Activated CD4-positive, alpha-beta T cell treated with anti-CD3 and anti-CD28 coated beads, Interleukin-2, amount 10 ng/mL, durations not matched to agents 24 days and 14 days (primary cell): ENCODE results near the gene TTC27. TPM values are rescaled to one million over a fixed set of nuclear protein-coding genes. Genes with fewer than 3 reads are reported as not detected.
"Not testable (repeated sequence)": the region's sequence is repeated elsewhere in the genome, so short reads cannot be mapped to it uniquely, and the experiment has no call there.

Experiments
- DNase-seq: peaks from one replicate; pipeline ENCODE4 v3.0.0; 2022
- H3K27ac Mint-ChIP-seq: one replicate; pipeline ENCODE4 v1.8.0; 2022; ENCODE audit warnings: mild to moderate bottlenecking, mixed read lengths
- H3K27me3 Mint-ChIP-seq: one replicate; pipeline ENCODE4 v1.8.0; 2022; ENCODE audit warnings: mixed read lengths
- H3K36me3 Mint-ChIP-seq: one replicate; pipeline ENCODE4 v1.8.0; 2022; ENCODE audit warnings: low read depth, mild to moderate bottlenecking, mixed read lengths
- H3K4me1 Mint-ChIP-seq: one replicate; pipeline ENCODE4 v1.8.0; 2021; ENCODE audit warnings: mixed read lengths
- H3K4me3 Mint-ChIP-seq: one replicate; pipeline ENCODE4 v1.8.0; 2022; ENCODE audit warnings: mild to moderate bottlenecking, moderate library complexity, mixed read lengths
- H3K9me3 Mint-ChIP-seq: one replicate; pipeline ENCODE4 v1.8.0; 2021; ENCODE audit warnings: mixed read lengths
- intact Hi-C: fragments of 100-400 bp; cut with micrococcal nuclease; formaldehyde crosslinking; loops from one replicate; pipeline ENCODE4 v1.15.1; 2023
- total RNA-seq: library from RNA; stranded (reverse); gene quantifications from 2 replicates; pipeline ENCODE4 v1.2.3, GENCODE V29; 2022

TTC27 gene
- total RNA-seq, 1 donor from 2014 or later, result 40.8 TPM

DNA sequence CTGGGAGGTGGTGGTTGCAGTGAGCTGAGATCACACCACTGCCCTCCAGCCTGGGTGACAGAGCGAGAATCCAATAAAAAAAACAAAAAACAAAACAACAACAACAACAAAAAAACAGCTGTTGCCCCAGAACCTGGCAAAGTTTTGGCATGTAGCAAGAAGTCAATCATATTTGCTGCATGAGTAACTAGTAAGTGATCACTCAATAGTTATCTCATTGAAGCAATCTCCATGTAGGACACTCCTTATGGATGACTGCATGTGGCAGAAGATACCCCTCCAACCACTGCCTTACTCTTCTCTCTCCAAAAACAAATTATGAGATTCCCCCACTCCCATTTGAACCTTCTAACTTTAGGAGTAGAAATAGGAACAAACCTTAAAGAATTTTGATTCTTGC is 113.7 kb downstream of the TTC27 start:
- peaks cover 33% of the 10 kb centered on the region for H3K36me3 Mint-ChIP-seq
- H3K4me3 Mint-ChIP-seq, result no peak overlapping the region
- DNase-seq, result no peak

DNA sequence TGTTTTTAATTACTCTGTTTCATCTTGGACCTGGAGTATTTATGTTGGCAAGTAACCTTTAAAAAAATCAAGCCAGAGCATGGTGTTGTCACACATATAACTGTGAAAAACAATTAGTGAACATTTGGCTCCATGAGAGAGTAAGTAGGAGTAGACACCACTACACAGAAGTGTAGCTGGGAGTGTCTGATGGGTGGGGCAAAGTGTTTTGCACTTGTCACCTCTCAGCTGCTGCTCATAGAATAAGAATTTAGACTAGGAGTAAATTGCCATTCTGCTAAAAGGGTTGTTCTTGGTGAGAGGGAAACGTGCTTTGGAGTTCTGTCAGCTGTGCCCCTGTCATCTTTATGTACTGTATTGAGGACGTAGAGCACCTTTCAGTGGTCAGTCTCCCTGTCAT is 114.5 kb downstream of the TTC27 start:
- no peaks in the 10 kb centered on the region for H3K27me3 Mint-ChIP-seq
- no peaks in the 10 kb centered on the region for H3K9me3 Mint-ChIP-seq
- peaks cover 5% of the 10 kb centered on the region for H3K4me1 Mint-ChIP-seq
- no peak overlapping the region for H3K27ac Mint-ChIP-seq
- intact Hi-C loops, result no loop called here
- no peak overlapping the region for H3K4me3 Mint-ChIP-seq
- H3K36me3 Mint-ChIP-seq, result peaks cover 33% of the 10 kb centered on the region
- no peak for DNase-seq

More for the DNA sequence above, 113.7 kb downstream of the TTC27 start:
- no peaks in the 10 kb centered on the region for H3K9me3 Mint-ChIP-seq
- peaks cover 5% of the 10 kb centered on the region for H3K4me1 Mint-ChIP-seq
- intact Hi-C loops, result no loop called here
- H3K27me3 Mint-ChIP-seq, result no peaks in the 10 kb centered on the region
- no peak overlapping the region for H3K27ac Mint-ChIP-seq

DNA sequence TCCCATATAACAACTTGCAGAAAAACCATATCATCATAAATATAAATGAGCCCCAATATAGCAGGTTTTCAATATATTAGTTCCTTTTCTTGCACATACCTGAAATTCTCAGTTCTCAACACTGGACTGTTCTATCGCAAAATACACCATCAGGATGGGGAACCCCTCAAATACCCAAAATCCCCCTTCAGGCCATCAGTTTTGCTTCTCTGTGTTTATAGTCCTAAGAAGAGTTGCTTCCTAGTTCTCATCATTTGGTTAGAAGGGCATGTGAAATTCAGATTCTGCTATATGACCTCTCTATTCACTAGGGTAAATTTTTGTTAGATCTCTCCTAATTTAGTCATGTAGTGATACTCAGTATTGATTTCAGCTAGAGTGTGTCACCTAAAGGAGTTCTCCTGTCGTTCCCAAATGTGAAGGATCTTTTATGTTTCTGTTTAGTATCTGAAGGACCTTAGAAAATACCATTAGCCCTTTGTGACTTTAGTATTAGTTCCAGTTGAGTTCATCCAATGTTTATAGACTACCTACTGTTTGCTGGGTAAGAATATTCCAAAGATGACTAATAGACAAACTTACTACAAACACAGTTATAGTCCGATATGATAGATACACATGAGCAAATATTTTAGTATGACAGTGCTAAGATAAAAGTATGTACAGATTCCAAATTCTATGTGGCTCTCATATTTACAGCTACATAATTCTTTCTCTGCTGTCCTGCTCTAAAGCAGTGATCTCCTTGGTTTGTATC is 115.8 kb downstream of the TTC27 start:
- intact Hi-C loops, result no loop called here
- Mint-ChIP-seq H3K36me3 (peaks cover 37% of the 10 kb centered on the region), H3K27ac (no peak overlapping the region), H3K4me1 (peaks cover 5% of the 10 kb centered on the region), H3K27me3 (no peaks in the 10 kb centered on the region), H3K9me3 (no peaks in the 10 kb centered on the region), H3K4me3 (no peak overlapping the region)
- no peak for DNase-seq

DNA sequence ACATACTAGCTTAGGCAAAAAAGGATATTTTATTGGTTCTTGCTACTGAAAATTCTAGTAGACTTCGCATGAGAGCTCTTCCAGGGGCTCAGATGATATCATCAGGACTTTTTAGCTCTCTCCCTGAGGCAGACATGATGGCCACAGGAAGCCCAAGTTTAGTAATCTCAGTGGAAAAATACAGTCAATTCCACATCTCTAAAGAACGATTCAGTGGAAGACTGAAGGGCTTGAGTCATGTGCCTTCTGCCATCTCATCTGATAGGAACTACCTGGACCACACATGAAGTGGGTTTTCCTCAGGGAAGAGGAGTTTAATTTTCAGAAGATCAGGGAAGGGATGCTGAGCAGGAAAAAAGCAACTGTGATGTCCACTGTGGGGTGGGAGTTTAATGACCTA is 117.3 kb downstream of the TTC27 start:
- Mint-ChIP-seq H3K27me3 (no peaks in the 10 kb centered on the region), H3K27ac (no peak overlapping the region), H3K4me3 (no peak overlapping the region), H3K9me3 (peaks cover 4% of the 10 kb centered on the region), H3K36me3 (peaks cover 43% of the 10 kb centered on the region), H3K4me1 (peaks cover 5% of the 10 kb centered on the region)
- intact Hi-C loops, result no loop called here
- DNase-seq, result no peak

DNA sequence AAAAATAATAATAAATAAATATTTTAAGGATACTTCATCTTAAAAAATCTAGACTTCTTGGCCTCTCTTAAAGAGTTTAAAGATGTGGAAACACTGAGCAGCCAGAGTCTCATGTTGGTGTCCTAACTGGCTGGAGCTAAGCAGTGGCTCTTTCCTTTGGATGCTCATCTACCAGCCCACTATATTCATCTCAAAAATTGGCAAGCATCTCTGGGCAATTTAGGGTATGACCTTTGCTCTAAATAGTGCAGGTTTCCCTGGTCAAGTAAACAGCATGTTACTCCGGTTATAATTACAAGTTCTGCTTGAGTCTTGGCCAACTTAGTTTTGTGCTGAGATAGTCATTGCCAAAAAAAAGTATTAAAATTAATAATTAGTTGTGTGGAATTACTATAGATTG is 117.8 kb downstream of the TTC27 start:
- no peak for DNase-seq
- Mint-ChIP-seq H3K4me1 (peaks cover 5% of the 10 kb centered on the region), H3K9me3 (peaks cover 4% of the 10 kb centered on the region), H3K27me3 (no peaks in the 10 kb centered on the region), H3K4me3 (no peak overlapping the region), H3K27ac (no peak overlapping the region), H3K36me3 (peaks cover 45% of the 10 kb centered on the region)
- intact Hi-C loops, result no loop called here

DNA sequence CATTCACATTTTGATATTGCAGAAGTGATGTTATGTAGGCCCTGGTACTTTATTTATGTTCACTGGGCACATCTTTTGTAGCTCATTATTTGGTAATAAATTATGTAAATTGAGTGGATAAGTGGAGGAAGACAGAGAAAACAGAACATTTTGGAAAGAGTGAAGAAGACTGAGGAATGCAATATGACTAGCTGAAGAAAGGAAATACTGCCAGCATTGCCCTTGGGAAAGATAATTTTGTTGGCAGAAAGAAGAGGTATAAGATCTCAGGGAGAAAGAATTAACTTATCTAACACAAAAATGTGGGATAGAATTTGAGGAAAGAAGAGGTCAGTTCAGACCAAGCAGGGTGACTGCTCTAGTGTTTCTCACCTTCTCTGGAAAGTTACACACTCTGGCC is 118.8 kb downstream of the TTC27 start:
- no peak for DNase-seq
- intact Hi-C loops, result no loop called here
- H3K36me3 Mint-ChIP-seq, result peaks cover 48% of the 10 kb centered on the region
- no peak overlapping the region for H3K4me3 Mint-ChIP-seq
- H3K27me3 Mint-ChIP-seq, result no peaks in the 10 kb centered on the region
- H3K27ac Mint-ChIP-seq, result no peak overlapping the region
- H3K9me3 Mint-ChIP-seq, result peaks cover 4% of the 10 kb centered on the region
- H3K4me1 Mint-ChIP-seq, result peaks cover 5% of the 10 kb centered on the region

DNA sequence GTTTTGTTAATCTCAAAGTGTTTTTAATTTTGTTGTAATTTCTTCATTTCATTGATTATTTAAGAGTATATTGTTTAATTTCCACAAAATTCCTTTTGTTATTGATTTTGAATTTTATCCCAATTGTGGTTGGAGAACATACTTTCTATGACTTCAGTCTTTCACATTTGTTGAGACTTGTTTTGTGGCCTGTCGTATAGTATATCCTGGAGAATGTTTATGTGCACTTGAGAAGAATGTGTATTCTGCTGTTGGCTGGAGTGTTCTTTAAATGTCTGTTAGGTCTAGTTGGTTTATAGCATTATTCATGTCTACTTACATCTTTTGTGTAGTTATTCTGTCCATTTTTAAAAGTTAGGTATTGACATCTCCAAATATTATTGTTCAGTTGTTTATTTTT is 120.3 kb downstream of the TTC27 start:
- Mint-ChIP-seq H3K4me1 (peaks cover 6% of the 10 kb centered on the region), H3K9me3 (peaks cover 4% of the 10 kb centered on the region), H3K27me3 (no peaks in the 10 kb centered on the region), H3K36me3 (peaks cover 46% of the 10 kb centered on the region), H3K27ac (no peak overlapping the region), H3K4me3 (no peak overlapping the region)
- intact Hi-C loops, result no loop called here
- DNase-seq, result no peak

DNA sequence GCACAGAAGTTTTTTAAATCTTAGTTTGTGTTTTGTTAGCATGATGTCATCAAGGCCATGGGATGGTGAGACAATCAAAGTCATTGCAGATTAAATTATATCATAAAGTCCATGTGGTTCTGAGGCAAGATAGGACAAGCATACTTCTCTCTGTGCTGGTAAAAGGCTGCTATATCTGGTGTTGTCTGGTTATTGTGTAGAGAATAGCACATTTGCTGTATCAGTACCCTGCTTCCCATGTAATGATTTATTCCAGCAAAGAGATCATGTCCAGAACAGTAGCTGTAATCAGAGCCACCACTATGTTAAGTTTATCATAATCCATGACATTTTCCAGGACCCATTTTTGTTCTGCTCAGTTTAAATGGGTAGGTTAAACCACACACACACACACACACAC is 123.0 kb downstream of the TTC27 start:
- Mint-ChIP-seq H3K4me3 (no peak overlapping the region), H3K27me3 (no peaks in the 10 kb centered on the region), H3K4me1 (peaks cover 7% of the 10 kb centered on the region), H3K27ac (no peak overlapping the region), H3K36me3 (peaks cover 30% of the 10 kb centered on the region), H3K9me3 (peaks cover 4% of the 10 kb centered on the region)
- intact Hi-C loops, result no loop called here
- no peak for DNase-seq

DNA sequence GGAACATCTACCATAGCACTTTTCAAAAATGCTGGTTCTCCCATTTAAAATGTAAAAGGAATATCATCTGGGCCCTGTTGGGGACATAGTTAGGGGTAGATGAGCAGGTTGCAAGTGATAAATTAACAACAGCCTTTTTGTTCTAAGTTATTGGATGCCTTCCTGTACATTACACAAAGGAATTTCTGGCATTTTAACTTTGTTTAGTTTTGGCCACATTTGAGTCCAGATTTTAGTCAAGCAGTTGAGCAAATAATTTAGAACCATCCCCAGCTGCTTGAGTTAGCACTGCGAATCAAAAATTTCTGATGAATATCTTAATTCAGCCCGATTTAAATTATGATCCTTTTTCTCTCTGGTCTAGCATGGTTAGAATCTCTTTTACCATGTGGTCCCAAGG is 124.4 kb downstream of the TTC27 start:
- Mint-ChIP-seq H3K36me3 (peaks cover 28% of the 10 kb centered on the region), H3K9me3 (peaks cover 4% of the 10 kb centered on the region), H3K27me3 (no peaks in the 10 kb centered on the region), H3K27ac (no peak overlapping the region), H3K4me3 (no peak overlapping the region), H3K4me1 (peaks cover 18% of the 10 kb centered on the region)
- DNase-seq, result no peak
- intact Hi-C loops, result no loop called here

DNA sequence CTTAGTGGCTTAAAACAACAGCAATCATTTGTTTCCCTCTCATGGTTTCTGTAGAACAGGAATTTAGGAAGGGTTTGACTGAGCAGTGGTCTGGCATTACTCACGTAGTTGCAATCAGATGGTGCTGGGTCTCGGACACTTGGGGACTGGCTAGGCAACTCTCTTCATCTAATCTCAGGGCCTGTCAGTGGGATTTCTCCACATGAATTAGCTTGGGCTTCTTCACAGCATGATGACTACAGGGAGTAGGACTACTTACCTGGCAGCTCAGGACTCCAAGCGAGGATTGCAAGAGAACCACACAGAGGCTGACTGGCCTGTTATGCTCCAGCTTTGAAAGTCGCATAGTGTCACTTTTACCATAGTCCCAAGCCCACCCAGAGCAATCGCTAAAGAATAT is 125.1 kb downstream of the TTC27 start:
- H3K36me3 Mint-ChIP-seq, result peaks cover 28% of the 10 kb centered on the region
- peaks cover 4% of the 10 kb centered on the region for H3K9me3 Mint-ChIP-seq
- no peak for DNase-seq
- intact Hi-C loops, result no loop called here
- H3K4me3 Mint-ChIP-seq, result no peak overlapping the region
- no peaks in the 10 kb centered on the region for H3K27me3 Mint-ChIP-seq
- peaks cover 21% of the 10 kb centered on the region for H3K4me1 Mint-ChIP-seq
- H3K27ac Mint-ChIP-seq, result no peak overlapping the region

DNA sequence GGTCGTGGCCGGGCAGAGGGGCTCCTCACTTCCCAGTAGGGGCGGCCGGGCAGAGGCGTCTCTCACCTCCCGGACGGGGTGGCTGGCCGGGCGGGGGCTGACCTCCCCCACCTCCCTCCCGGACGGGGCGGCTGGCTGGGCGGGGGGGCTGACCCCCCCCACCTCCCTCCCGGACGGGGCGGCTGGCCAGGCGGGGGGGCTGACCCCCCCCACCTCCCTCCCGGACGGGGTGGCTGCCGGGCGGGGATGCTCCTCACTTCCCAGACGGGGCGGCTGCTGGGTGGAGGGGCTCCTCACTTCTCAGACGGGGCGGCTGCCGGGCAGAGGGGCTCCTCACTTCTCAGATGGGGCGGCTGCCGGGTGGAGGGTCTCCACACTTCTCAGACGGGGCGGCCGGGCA is 126.8 kb downstream of the TTC27 start:
- DNase-seq, H3K9me3 Mint-ChIP-seq, H3K27ac Mint-ChIP-seq, H3K27me3 Mint-ChIP-seq, intact Hi-C loops, H3K4me3 Mint-ChIP-seq: not testable (repeated sequence)
- H3K36me3 Mint-ChIP-seq, result peaks cover 19% of the 10 kb centered on the region
- H3K4me1 Mint-ChIP-seq, result peaks cover 23% of the 10 kb centered on the region

DNA sequence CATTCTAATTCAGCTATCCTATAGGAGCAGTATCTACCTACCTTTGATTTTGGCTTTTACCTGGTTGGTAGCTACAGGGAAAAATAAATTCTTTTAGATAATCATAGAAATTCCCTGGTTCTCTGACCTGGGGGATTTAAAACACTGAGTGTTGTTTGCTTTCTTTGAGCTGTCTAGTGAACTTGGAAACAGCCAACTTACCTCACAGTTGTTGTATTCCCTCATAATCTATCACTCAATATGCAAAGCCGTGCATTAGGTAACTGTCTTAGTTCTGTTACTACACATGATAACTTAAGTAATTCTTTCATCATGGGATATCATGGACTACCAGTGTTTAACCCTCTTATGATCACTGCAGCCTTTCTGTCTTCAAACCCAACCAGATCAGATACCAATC is 127.8 kb downstream of the TTC27 start:
- H3K4me3 Mint-ChIP-seq, result peak overlapping the region; percentile 77
- no peaks in the 10 kb centered on the region for H3K27me3 Mint-ChIP-seq
- no peak for DNase-seq
- H3K27ac Mint-ChIP-seq, result peak overlapping the region; percentile 74
- no peaks in the 10 kb centered on the region for H3K9me3 Mint-ChIP-seq
- H3K4me1 Mint-ChIP-seq, result peaks cover 23% of the 10 kb centered on the region
- intact Hi-C loops, result no loop called here
- peaks cover 18% of the 10 kb centered on the region for H3K36me3 Mint-ChIP-seq

DNA sequence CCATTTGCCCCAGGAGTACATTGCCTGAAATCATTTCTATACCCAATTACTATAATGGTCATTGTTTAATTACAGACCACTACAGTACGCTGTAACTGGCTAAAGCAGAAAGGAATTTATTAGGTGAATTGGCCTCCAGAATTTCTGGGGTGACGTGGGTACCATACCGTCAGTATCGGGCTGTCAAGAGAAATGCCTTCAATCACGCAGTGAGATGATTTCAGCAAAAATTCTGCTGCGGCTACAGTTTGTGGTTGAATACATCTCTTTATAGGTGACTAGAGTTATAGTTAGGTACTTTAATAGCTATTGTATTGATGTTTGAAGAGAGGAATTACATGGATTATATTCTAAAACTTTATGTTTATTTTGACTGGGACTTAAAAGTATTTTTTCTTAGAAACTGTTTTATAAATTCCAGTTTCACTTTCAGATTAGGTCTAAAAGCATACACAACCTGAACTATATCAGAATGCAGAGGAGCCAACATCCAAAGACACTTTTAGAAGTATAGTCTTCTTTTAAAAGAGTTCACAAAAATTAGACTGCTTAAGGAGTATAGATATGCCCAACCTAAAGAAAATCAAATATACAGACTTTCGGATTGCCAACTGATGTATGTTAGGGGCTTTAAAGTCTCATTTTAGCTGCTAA is 128.4 kb downstream of the TTC27 start:
- Mint-ChIP-seq H3K27ac (peak overlapping the region; percentile 74), H3K27me3 (no peaks in the 10 kb centered on the region), H3K4me3 (peak overlapping the region; percentile 77), H3K36me3 (peaks cover 20% of the 10 kb centered on the region), H3K9me3 (no peaks in the 10 kb centered on the region), H3K4me1 (peaks cover 23% of the 10 kb centered on the region)
- intact Hi-C loops, result no loop called here
- peak; percentile 75 for DNase-seq

DNA sequence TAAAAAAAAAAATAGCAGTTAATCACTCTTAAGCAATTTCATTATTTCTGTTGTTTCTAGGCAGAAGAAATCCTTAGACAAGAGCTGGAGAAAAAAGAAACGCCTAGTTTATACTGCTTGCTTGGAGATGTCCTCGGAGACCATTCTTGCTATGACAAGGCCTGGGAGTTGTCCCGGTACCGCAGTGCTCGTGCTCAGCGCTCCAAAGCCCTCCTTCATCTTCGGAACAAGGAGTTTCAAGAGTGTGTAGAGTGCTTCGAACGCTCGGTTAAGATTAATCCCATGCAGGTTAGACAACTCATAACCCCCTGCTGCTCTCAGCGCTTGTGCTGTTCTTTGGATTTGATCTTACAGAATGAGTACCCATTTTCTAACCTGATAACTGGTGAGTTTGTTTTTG is 130.4 kb downstream of the TTC27 start:
- intact Hi-C loops, result no loop called here
- no peak overlapping the region for H3K27ac Mint-ChIP-seq
- peaks cover 23% of the 10 kb centered on the region for H3K36me3 Mint-ChIP-seq
- H3K27me3 Mint-ChIP-seq, result no peaks in the 10 kb centered on the region
- H3K9me3 Mint-ChIP-seq, result no peaks in the 10 kb centered on the region
- DNase-seq, result no peak
- H3K4me3 Mint-ChIP-seq, result no peak overlapping the region
- H3K4me1 Mint-ChIP-seq, result peaks cover 21% of the 10 kb centered on the region
